Stimulated activated memory B cell treated with anti-CD40 and anti-IgM and Interleukin-4, amounts not matched to agents 10 μg/mL and 1 μg/mL and 100 μg/mL, for 72 hours (primary cell): Measurements from ENCODE around the gene ACSF3.
A peak's percentile ranks its signal among the peaks of the same experiment; 100 is the strongest.

Experiments used
- ATAC-seq: fragments of 150-1000 bp; cut with Tn5 transposase; 2 replicates; pipeline ENCODE4 v1.10.0; 2021
- H3K27ac Mint-ChIP-seq: one replicate; pipeline ENCODE4 v1.8.0; 2022; ENCODE audit warnings: mild to moderate bottlenecking, mixed read lengths
- H3K27me3 Mint-ChIP-seq: one replicate; pipeline ENCODE4 v1.8.0; 2022; ENCODE audit warnings: mixed read lengths
- H3K36me3 Mint-ChIP-seq: one replicate; pipeline ENCODE4 v1.8.0; 2022; ENCODE audit warnings: mixed read lengths
- H3K4me1 Mint-ChIP-seq: one replicate; pipeline ENCODE4 v1.8.0; 2022; ENCODE audit warnings: mixed read lengths
- H3K4me3 Mint-ChIP-seq: one replicate; pipeline ENCODE4 v1.8.0; 2022; ENCODE audit warnings: mild to moderate bottlenecking, moderate library complexity, mixed read lengths
- H3K9me3 Mint-ChIP-seq: one replicate; pipeline ENCODE4 v1.8.0; 2022; ENCODE audit warnings: mixed read lengths

The ACSF3 gene

GRCh38 chr16:89129378-89129777 lies 35.7 kb downstream of the ACSF3 start:
- Mint-ChIP-seq H3K4me3 (no peak overlapping the region), H3K27ac (no peak overlapping the region), H3K27me3 (no peaks in the 10 kb centered on the region), H3K9me3 (peaks cover 4% of the 10 kb centered on the region), H3K36me3 (peaks cover 61% of the 10 kb centered on the region), H3K4me1 (peaks cover 23% of the 10 kb centered on the region)
- ATAC-seq = no peak

GRCh38 chr16:89130448-89130847 lies 36.8 kb downstream of the ACSF3 start:
- no peaks in the 10 kb centered on the region for H3K27me3 Mint-ChIP-seq
- peaks cover 4% of the 10 kb centered on the region for H3K9me3 Mint-ChIP-seq
- H3K36me3 Mint-ChIP-seq = peaks cover 66% of the 10 kb centered on the region
- peaks cover 22% of the 10 kb centered on the region for H3K4me1 Mint-ChIP-seq
- no peak overlapping the region for H3K4me3 Mint-ChIP-seq
- ATAC-seq = no peak
- no peak overlapping the region for H3K27ac Mint-ChIP-seq

GRCh38 chr16:89131783-89132182 lies 38.1 kb downstream of the ACSF3 start:
- Mint-ChIP-seq H3K36me3 (peaks cover 68% of the 10 kb centered on the region), H3K4me3 (no peak overlapping the region), H3K4me1 (peaks cover 12% of the 10 kb centered on the region), H3K27me3 (no peaks in the 10 kb centered on the region), H3K9me3 (no peaks in the 10 kb centered on the region), H3K27ac (no peak overlapping the region)
- no peak for ATAC-seq

- no peak for ATAC-seq
- Mint-ChIP-seq H3K4me1 (peaks cover 12% of the 10 kb centered on the region), H3K27ac (no peak overlapping the region), H3K9me3 (no peaks in the 10 kb centered on the region), H3K27me3 (no peaks in the 10 kb centered on the region), H3K4me3 (no peak overlapping the region), H3K36me3 (peaks cover 74% of the 10 kb centered on the region)
These were observed 38.7 kb downstream of the ACSF3 start for GRCh38 chr16:89132194-89133005.

GRCh38 chr16:89133457-89134127 lies 39.9 kb downstream of the ACSF3 start:
- Mint-ChIP-seq H3K27ac (no peak overlapping the region), H3K4me1 (peaks cover 5% of the 10 kb centered on the region), H3K4me3 (no peak overlapping the region), H3K27me3 (no peaks in the 10 kb centered on the region), H3K9me3 (no peaks in the 10 kb centered on the region), H3K36me3 (peaks cover 73% of the 10 kb centered on the region)
- ATAC-seq = no peak

GRCh38 chr16:89134269-89134668 lies 40.6 kb downstream of the ACSF3 start:
- ATAC-seq = no peak
- no peaks in the 10 kb centered on the region for H3K9me3 Mint-ChIP-seq
- H3K27ac Mint-ChIP-seq = no peak overlapping the region
- H3K36me3 Mint-ChIP-seq = peaks cover 66% of the 10 kb centered on the region
- peaks cover 3% of the 10 kb centered on the region for H3K4me1 Mint-ChIP-seq
- no peaks in the 10 kb centered on the region for H3K27me3 Mint-ChIP-seq
- H3K4me3 Mint-ChIP-seq = no peak overlapping the region

GRCh38 chr16:89135166-89135565 lies 41.5 kb downstream of the ACSF3 start:
- H3K36me3 Mint-ChIP-seq = peaks cover 59% of the 10 kb centered on the region
- H3K27ac Mint-ChIP-seq = no peak overlapping the region
- H3K9me3 Mint-ChIP-seq = no peaks in the 10 kb centered on the region
- ATAC-seq = no peak
- no peaks in the 10 kb centered on the region for H3K27me3 Mint-ChIP-seq
- no peaks in the 10 kb centered on the region for H3K4me1 Mint-ChIP-seq
- no peak overlapping the region for H3K4me3 Mint-ChIP-seq

- H3K4me1 Mint-ChIP-seq = no peaks in the 10 kb centered on the region
- H3K36me3 Mint-ChIP-seq = peaks cover 52% of the 10 kb centered on the region
- H3K27ac Mint-ChIP-seq = no peak overlapping the region
- no peaks in the 10 kb centered on the region for H3K27me3 Mint-ChIP-seq
- no peaks in the 10 kb centered on the region for H3K9me3 Mint-ChIP-seq
- no peak for ATAC-seq
- H3K4me3 Mint-ChIP-seq = no peak overlapping the region
These were observed 42.5 kb downstream of the ACSF3 start for GRCh38 chr16:89135971-89136765.

- no peak for ATAC-seq
- H3K9me3 Mint-ChIP-seq = no peaks in the 10 kb centered on the region
- no peaks in the 10 kb centered on the region for H3K27me3 Mint-ChIP-seq
- peak overlapping the region; percentile 32 for H3K27ac Mint-ChIP-seq
- H3K36me3 Mint-ChIP-seq = peaks cover 46% of the 10 kb centered on the region
- no peak overlapping the region for H3K4me3 Mint-ChIP-seq
- H3K4me1 Mint-ChIP-seq = no peaks in the 10 kb centered on the region
These were observed 43.3 kb downstream of the ACSF3 start for GRCh38 chr16:89136931-89137330.

GRCh38 chr16:89137666-89138512 lies 44.2 kb downstream of the ACSF3 start:
- peaks cover 48% of the 10 kb centered on the region for H3K36me3 Mint-ChIP-seq
- no peak overlapping the region for H3K4me3 Mint-ChIP-seq
- no peak for ATAC-seq
- no peaks in the 10 kb centered on the region for H3K9me3 Mint-ChIP-seq
- H3K27me3 Mint-ChIP-seq = no peaks in the 10 kb centered on the region
- H3K27ac Mint-ChIP-seq = no peak overlapping the region
- H3K4me1 Mint-ChIP-seq = no peaks in the 10 kb centered on the region

GRCh38 chr16:89138513-89138795 lies 44.8 kb downstream of the ACSF3 start:
- ATAC-seq = no peak
- Mint-ChIP-seq H3K4me3 (no peak overlapping the region), H3K9me3 (no peaks in the 10 kb centered on the region), H3K27ac (no peak overlapping the region), H3K4me1 (no peaks in the 10 kb centered on the region), H3K36me3 (peaks cover 47% of the 10 kb centered on the region), H3K27me3 (no peaks in the 10 kb centered on the region)

GRCh38 chr16:89138843-89139520 lies 45.3 kb downstream of the ACSF3 start:
- no peak for ATAC-seq
- no peak overlapping the region for H3K27ac Mint-ChIP-seq
- no peak overlapping the region for H3K4me3 Mint-ChIP-seq
- H3K27me3 Mint-ChIP-seq = no peaks in the 10 kb centered on the region
- H3K4me1 Mint-ChIP-seq = no peaks in the 10 kb centered on the region
- H3K36me3 Mint-ChIP-seq = peaks cover 46% of the 10 kb centered on the region
- H3K9me3 Mint-ChIP-seq = no peaks in the 10 kb centered on the region

GRCh38 chr16:89139907-89140361 lies 46.3 kb downstream of the ACSF3 start:
- Mint-ChIP-seq H3K4me3 (no peak overlapping the region), H3K9me3 (no peaks in the 10 kb centered on the region), H3K27me3 (no peaks in the 10 kb centered on the region), H3K36me3 (peaks cover 39% of the 10 kb centered on the region), H3K27ac (no peak overlapping the region), H3K4me1 (no peaks in the 10 kb centered on the region)
- no peak for ATAC-seq

- H3K4me3 Mint-ChIP-seq = no peak overlapping the region
- peaks cover 37% of the 10 kb centered on the region for H3K36me3 Mint-ChIP-seq
- no peaks in the 10 kb centered on the region for H3K27me3 Mint-ChIP-seq
- ATAC-seq = no peak
- H3K9me3 Mint-ChIP-seq = no peaks in the 10 kb centered on the region
- no peak overlapping the region for H3K27ac Mint-ChIP-seq
- H3K4me1 Mint-ChIP-seq = no peaks in the 10 kb centered on the region
These were observed 46.7 kb downstream of the ACSF3 start for GRCh38 chr16:89140401-89140800.
